Activated CD4-positive, CD25-positive, alpha-beta regulatory T cell treated with anti-CD3 and anti-CD28 coated beads, Interleukin-2, amount 50 U/mL, for 72 hours (primary cell): ENCODE measurements around the gene CELA3B.
A peak's percentile ranks its signal among the peaks of the same experiment; 100 is the strongest.
"Not testable (repeated sequence)": the region's sequence is repeated elsewhere in the genome, so short reads cannot be mapped to it uniquely, and the experiment has no call there.

Experiments
- DNase-seq: peaks from one replicate; pipeline ENCODE4 v3.0.0; 2021

CELA3B gene

GRCh38 chr1:21981253-21981652 is 4.4 kb downstream of the CELA3B start:
- DNase-seq: not testable (repeated sequence)

- not testable (repeated sequence) for DNase-seq
Observed at GRCh38 chr1:21982122-21982521, 5.3 kb downstream of the CELA3B start.

- not testable (repeated sequence) for DNase-seq
Observed at GRCh38 chr1:21983539-21983938, 6.7 kb downstream of the CELA3B start.

- not testable (repeated sequence) for DNase-seq
Observed at GRCh38 chr1:21985893-21986292, 9.1 kb downstream of the CELA3B start.

GRCh38 chr1:21986386-21986785 is 9.6 kb downstream of the CELA3B start:
- not testable (repeated sequence) for DNase-seq

GRCh38 chr1:21989672-21990393 is 13.0 kb downstream of the CELA3B start:
- DNase-seq: not testable (repeated sequence)

- DNase-seq: not testable (repeated sequence)
Observed at GRCh38 chr1:21992186-21992585, 15.4 kb downstream of the CELA3B start.

- DNase-seq: not testable (repeated sequence)
Observed at GRCh38 chr1:21994716-21995115, 17.9 kb downstream of the CELA3B start.

- not testable (repeated sequence) for DNase-seq
Observed at GRCh38 chr1:21996663-21996970, 19.8 kb downstream of the CELA3B start.

- not testable (repeated sequence) for DNase-seq
Observed at GRCh38 chr1:21997891-21998623, 21.2 kb downstream of the CELA3B start.

GRCh38 chr1:21998624-21999294 is 21.9 kb downstream of the CELA3B start:
- DNase-seq: not testable (repeated sequence)

GRCh38 chr1:21999645-22000044 is 22.8 kb downstream of the CELA3B start:
- DNase-seq: not testable (repeated sequence)

- DNase-seq: no peak
Observed at GRCh38 chr1:22001409-22001808, 24.6 kb downstream of the CELA3B start, which contains the start of gene CELA3A. CELA3A (plus strand) TSS chr1:22001657; CDS start chr1:22001675, 18 bp downstream.

- DNase-seq: not testable (repeated sequence)
Observed at GRCh38 chr1:22002461-22002860, 25.6 kb downstream of the CELA3B start.

- DNase-seq: not testable (repeated sequence)
Observed at GRCh38 chr1:22002875-22003274, 26.1 kb downstream of the CELA3B start.

GRCh38 chr1:22003959-22004358 is 27.1 kb downstream of the CELA3B start:
- not testable (repeated sequence) for DNase-seq

GRCh38 chr1:22005261-22006149 is 28.7 kb downstream of the CELA3B start:
- peak; percentile 43 for DNase-seq

- DNase-seq: not testable (repeated sequence)
Observed at GRCh38 chr1:22006736-22007135, 29.9 kb downstream of the CELA3B start.

- DNase-seq: not testable (repeated sequence)
Observed at GRCh38 chr1:22007262-22007661, 30.4 kb downstream of the CELA3B start.

GRCh38 chr1:22009566-22009965 is 32.7 kb downstream of the CELA3B start:
- not testable (repeated sequence) for DNase-seq

GRCh38 chr1:22012752-22013151 is 35.9 kb downstream of the CELA3B start:
- not testable (repeated sequence) for DNase-seq

GRCh38 chr1:22014575-22015206 is 37.9 kb downstream of the CELA3B start:
- DNase-seq: not testable (repeated sequence)
